HL-60 (cell line): ENCODE results near the gene LBH.

Experiments
- DNase-seq, 2 experiments: peaks; one replicate each; pipeline ENCODE4 v3.0.0-alpha.2; 2010 to 2020; ENCODE audit warnings: low read depth in 1 of 2, low spot score in 1 of 2
- H3K27ac ChIP-seq: fragments of 250-450 bp; sonication (Bioruptor Pico); replicated peaks from 2 replicates; pipeline ENCODE4 v1.5.1; 2020; ENCODE audit warnings: mild to moderate bottlenecking, moderate library complexity
- H3K27me3 ChIP-seq: fragments of 250-450 bp; sonication (Bioruptor Pico); 2 replicates; pipeline ENCODE4 v1.5.1; 2021; ENCODE audit warnings: mild to moderate bottlenecking, moderate library complexity; ENCODE audit not compliant: insufficient read depth, poor library complexity, severe bottlenecking
- H3K4me3 ChIP-seq: replicated peaks from 2 replicates; pipeline ENCODE4 v1.5.1; 2011; ENCODE audit warnings: mild to moderate bottlenecking, control low read depth, low read length; ENCODE audit not compliant: insufficient read depth
- CTCF ChIP-seq: IDR thresholded peaks from one replicate; pipeline ENCODE4 v1.5.1; 2011; ENCODE audit warnings: low read length, control low read depth, inconsistent platforms; ENCODE audit not compliant: insufficient read depth
- GABPA ChIP-seq: IDR thresholded peaks from 2 replicates; pipeline ENCODE4 v1.6.1; 2012; ENCODE audit warnings: low read depth
- POLR2AphosphoS5 ChIP-seq: IDR thresholded peaks from 2 replicates; pipeline ENCODE4 v1.6.1; 2012; ENCODE audit warnings: low read depth
- REST ChIP-seq: IDR thresholded peaks from 2 replicates; pipeline ENCODE4 v1.6.1; 2012; ENCODE audit warnings: low read depth; ENCODE audit not compliant: insufficient replicate concordance
- SPI1 ChIP-seq: IDR thresholded peaks from 2 replicates; pipeline ENCODE4 v1.6.1; 2012; ENCODE audit warnings: low read depth, mild to moderate bottlenecking, borderline replicate concordance

LBH gene

GRCh38 chr2:30262716-30263309, 31.5 kb downstream of the LBH start:
- H3K27me3 ChIP-seq = no peaks in the 10 kb centered on the region
- H3K27ac ChIP-seq = no peak overlapping the region
- DNase-seq = no peak
- TF ChIP-seq REST = no peak
- no peak for TF ChIP-seq SPI1
- no peak for TF ChIP-seq POLR2AphosphoS5
- no peak for TF ChIP-seq CTCF
- no peak for TF ChIP-seq GABPA
- H3K4me3 ChIP-seq = no peak overlapping the region

GRCh38 chr2:30264274-30264673, 32.9 kb downstream of the LBH start:
- H3K27ac ChIP-seq = no peak overlapping the region
- H3K4me3 ChIP-seq = no peak overlapping the region
- no peak for DNase-seq
- no peaks in the 10 kb centered on the region for H3K27me3 ChIP-seq
- TF ChIP-seq POLR2AphosphoS5 (no peak), SPI1 (no peak)

GRCh38 chr2:30265052-30266015, 34.0 kb downstream of the LBH start:
- TF ChIP-seq SPI1 (no peak), REST (no peak), GABPA (no peak), POLR2AphosphoS5 (no peak), CTCF (no peak)
- Histone ChIP-seq H3K27ac (no peak overlapping the region), H3K4me3 (no peak overlapping the region), H3K27me3 (no peaks in the 10 kb centered on the region)
- DNase-seq = no peak

GRCh38 chr2:30266051-30266621, 34.8 kb downstream of the LBH start:
- no peak overlapping the region for H3K4me3 ChIP-seq
- DNase-seq = peak in 1 of 2 experiments; percentile 33
- TF ChIP-seq GABPA = peak; percentile 40; the same call in 1 of the 2 replicates
- peak; percentile 55; the same call in 1 of the 2 replicates for TF ChIP-seq SPI1
- no peak for TF ChIP-seq REST
- H3K27ac ChIP-seq = no peak overlapping the region
- no peaks in the 10 kb centered on the region for H3K27me3 ChIP-seq
